ENCODE measurements around the gene NCAPG2. TPM values are rescaled to one million over a fixed set of nuclear protein-coding genes. Genes with fewer than 3 reads are reported as not detected.

NCAPG2 gene
- total RNA-seq, 1 experiment from 2014 or later, result 67.3 TPM

DNA sequence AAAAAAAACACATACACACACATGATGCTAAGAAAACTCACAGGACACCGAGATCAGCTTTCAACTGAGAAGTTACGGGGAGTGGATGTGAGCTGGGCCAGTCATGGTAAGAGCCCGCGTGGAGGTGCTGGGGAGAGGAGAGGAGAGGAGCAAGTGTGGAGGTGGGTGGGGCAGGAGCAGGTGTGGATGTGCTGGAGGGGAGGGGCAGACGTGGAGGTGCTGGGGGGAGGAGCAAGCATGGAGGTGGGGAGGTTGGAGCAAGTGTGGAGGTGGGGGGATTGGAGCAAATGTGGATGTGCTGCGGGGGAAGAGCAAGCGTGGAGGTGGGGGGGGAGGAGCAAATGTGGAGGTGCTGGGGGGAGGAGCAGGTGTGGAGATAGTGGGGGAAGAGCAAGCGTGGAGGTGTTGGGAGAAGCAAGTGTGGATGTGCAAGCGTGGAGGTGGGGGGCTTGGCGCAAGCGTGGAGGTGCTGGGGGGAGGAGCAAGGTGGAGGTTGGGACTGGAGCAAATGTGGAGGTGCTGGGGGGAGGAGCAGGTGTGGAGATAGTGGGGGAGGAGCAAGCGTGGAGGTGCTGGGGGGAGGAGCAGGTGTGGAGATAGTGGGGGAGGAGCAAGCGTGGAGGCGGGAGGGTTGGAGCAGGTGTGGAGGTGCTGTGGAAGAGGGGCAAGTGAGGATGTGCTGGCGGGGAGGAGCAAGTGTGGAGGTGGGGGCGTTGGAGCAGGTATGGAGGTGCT lies 24.5 kb upstream of the NCAPG2 start:
- Mint-ChIP-seq H3K4me3 (ENCODE audit: unreplicated experiment) (no peak overlapping the region), H3K36me3 (ENCODE audit: insufficient read depth, unreplicated experiment) (peaks cover 19% of the 10 kb centered on the region), H3K4me1 (ENCODE audit: low read depth, unreplicated experiment) (no peaks in the 10 kb centered on the region), H3K27me3 (ENCODE audit: insufficient read depth, unreplicated experiment) (no peaks in the 10 kb centered on the region), H3K27ac (ENCODE audit: unreplicated experiment) (no peak overlapping the region), H3K9me3 (ENCODE audit: unreplicated experiment) (no peaks in the 10 kb centered on the region)
- ChIA-PET CTCF (interaction anchor here (0.7 kb wide), 1 partner anchor 228 kb away, joined by 3 read pairs; no protein-coding TSS in a partner anchor), POLR2A (no interaction called here)
- BruUV-seq (replicated peaks), result no TSS peak
- intact Hi-C loops (cut with micrococcal nuclease; ENCODE audit: unreplicated experiment), result no loop called here
- TF ChIP-seq, protein P1, sequence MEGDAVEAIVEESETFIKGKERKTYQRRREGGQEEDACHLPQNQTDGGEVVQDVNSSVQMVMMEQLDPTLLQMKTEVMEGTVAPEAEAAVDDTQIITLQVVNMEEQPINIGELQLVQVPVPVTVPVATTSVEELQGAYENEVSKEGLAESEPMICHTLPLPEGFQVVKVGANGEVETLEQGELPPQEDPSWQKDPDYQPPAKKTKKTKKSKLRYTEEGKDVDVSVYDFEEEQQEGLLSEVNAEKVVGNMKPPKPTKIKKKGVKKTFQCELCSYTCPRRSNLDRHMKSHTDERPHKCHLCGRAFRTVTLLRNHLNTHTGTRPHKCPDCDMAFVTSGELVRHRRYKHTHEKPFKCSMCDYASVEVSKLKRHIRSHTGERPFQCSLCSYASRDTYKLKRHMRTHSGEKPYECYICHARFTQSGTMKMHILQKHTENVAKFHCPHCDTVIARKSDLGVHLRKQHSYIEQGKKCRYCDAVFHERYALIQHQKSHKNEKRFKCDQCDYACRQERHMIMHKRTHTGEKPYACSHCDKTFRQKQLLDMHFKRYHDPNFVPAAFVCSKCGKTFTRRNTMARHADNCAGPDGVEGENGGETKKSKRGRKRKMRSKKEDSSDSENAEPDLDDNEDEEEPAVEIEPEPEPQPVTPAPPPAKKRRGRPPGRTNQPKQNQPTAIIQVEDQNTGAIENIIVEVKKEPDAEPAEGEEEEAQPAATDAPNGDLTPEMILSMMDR (IDR thresholded peaks at IDR 0.05; ENCODE audit: insufficient read depth in 1 of 2, low read depth in 1 of 2, low read length in 1 of 2, severe bottlenecking in 1 of 2, unreplicated experiment in 1 of 2), result no peak
- Histone ChIP-seq H3K9me3 (no peaks in the 10 kb centered on the region), H3K27me3 (replicated peaks; ENCODE audit: control insufficient read depth, insufficient read depth, low read length) (no peaks in the 10 kb centered on the region), H3K36me3 (ENCODE audit: control insufficient read depth, insufficient read depth, low read length) (no peaks in the 10 kb centered on the region), H3K4me3 (ENCODE audit: low read depth, low read length) (no peak overlapping the region), H3K4me1 (no peaks in the 10 kb centered on the region)
- DNase-seq, result no peak

GRCh38 chr7:158727690-158728089 lies 23.1 kb upstream of the NCAPG2 start:
- intact Hi-C loops (cut with micrococcal nuclease; ENCODE audit: unreplicated experiment), result no loop called here
- Histone ChIP-seq H3K9me3 (no peaks in the 10 kb centered on the region), H3K36me3 (ENCODE audit: control insufficient read depth, insufficient read depth, low read length) (no peaks in the 10 kb centered on the region), H3K4me1 (no peaks in the 10 kb centered on the region), H3K4me3 (ENCODE audit: low read depth, low read length) (no peak overlapping the region), H3K27me3 (replicated peaks; ENCODE audit: control insufficient read depth, insufficient read depth, low read length) (no peaks in the 10 kb centered on the region)
- no peak overlapping the region for H3K27ac Mint-ChIP-seq (ENCODE audit: unreplicated experiment)
- no TSS peak for BruUV-seq (replicated peaks)
- no peak for DNase-seq
- CTCF ChIA-PET, result no interaction called here
- no peaks in the 10 kb centered on the region for H3K4me1 Mint-ChIP-seq (ENCODE audit: low read depth, unreplicated experiment)
- H3K27me3 Mint-ChIP-seq (ENCODE audit: insufficient read depth, unreplicated experiment), result no peaks in the 10 kb centered on the region
- H3K36me3 Mint-ChIP-seq (ENCODE audit: insufficient read depth, unreplicated experiment), result peaks cover 16% of the 10 kb centered on the region
- TF ChIP-seq, protein P1 (IDR thresholded peaks at IDR 0.05; ENCODE audit: insufficient read depth in 1 of 2, low read depth in 1 of 2, low read length in 1 of 2, severe bottlenecking in 1 of 2, unreplicated experiment in 1 of 2), result no peak
- H3K4me3 Mint-ChIP-seq (ENCODE audit: unreplicated experiment), result no peak overlapping the region
- POLR2A ChIA-PET, result no interaction called here
- H3K9me3 Mint-ChIP-seq (ENCODE audit: unreplicated experiment), result no peaks in the 10 kb centered on the region

GRCh38 chr7:158726277-158726807 lies 21.7 kb upstream of the NCAPG2 start:
- CTCF ChIA-PET, result no interaction called here
- H3K36me3 ChIP-seq (ENCODE audit: control insufficient read depth, insufficient read depth, low read length), result no peaks in the 10 kb centered on the region
- H3K27me3 ChIP-seq (replicated peaks; ENCODE audit: control insufficient read depth, insufficient read depth, low read length), result no peaks in the 10 kb centered on the region
- no peaks in the 10 kb centered on the region for H3K4me1 Mint-ChIP-seq (ENCODE audit: low read depth, unreplicated experiment)
- intact Hi-C loops (cut with micrococcal nuclease; ENCODE audit: unreplicated experiment), result no loop called here
- peaks cover 16% of the 10 kb centered on the region for H3K36me3 Mint-ChIP-seq (ENCODE audit: insufficient read depth, unreplicated experiment)
- no peaks in the 10 kb centered on the region for H3K9me3 ChIP-seq
- TF ChIP-seq, protein P1 (IDR thresholded peaks at IDR 0.05; ENCODE audit: insufficient read depth in 1 of 2, low read depth in 1 of 2, low read length in 1 of 2, severe bottlenecking in 1 of 2, unreplicated experiment in 1 of 2), result no peak
- no peak for DNase-seq
- no peak overlapping the region for H3K4me3 ChIP-seq (ENCODE audit: low read depth, low read length)
- POLR2A ChIA-PET, result no interaction called here
- BruUV-seq (replicated peaks), result no TSS peak
- no peak overlapping the region for H3K27ac Mint-ChIP-seq (ENCODE audit: unreplicated experiment)
- H3K4me3 Mint-ChIP-seq (ENCODE audit: unreplicated experiment), result no peak overlapping the region
- H3K27me3 Mint-ChIP-seq (ENCODE audit: insufficient read depth, unreplicated experiment), result no peaks in the 10 kb centered on the region
- H3K9me3 Mint-ChIP-seq (ENCODE audit: unreplicated experiment), result no peaks in the 10 kb centered on the region
- no peaks in the 10 kb centered on the region for H3K4me1 ChIP-seq

Data from Caco-2 (cell line).